Fibroblast of upper back skin (primary cell): ENCODE results near the gene LAMA4.
A peak's percentile ranks its signal among the peaks of the same experiment; 100 is the strongest.

Experiments
- DNase-seq: peaks from one replicate; pipeline ENCODE4 v3.0.0-alpha.2; 2013

LAMA4 gene

GRCh38 chr6:112253841-112254816 lies at the start of gene LAMA4:
TSS of gene LAMA4 (minus strand) at chr6:112254567. CDS start at chr6:112254150, 417 bp downstream.
- DNase-seq = peak; percentile 43

GRCh38 chr6:112302142-112302705 lies 47.9 kb upstream of the LAMA4 start:
- no peak for DNase-seq

GRCh38 chr6:112300896-112301295 lies 46.5 kb upstream of the LAMA4 start:
- DNase-seq = no peak

GRCh38 chr6:112298816-112299281 lies 44.5 kb upstream of the LAMA4 start:
- DNase-seq = peak; percentile 90

GRCh38 chr6:112298021-112298745 lies 43.8 kb upstream of the LAMA4 start:
- DNase-seq = peak; percentile 83

- no peak for DNase-seq
Measured at GRCh38 chr6:112296694-112297093, 42.3 kb upstream of the LAMA4 start.

DNA sequence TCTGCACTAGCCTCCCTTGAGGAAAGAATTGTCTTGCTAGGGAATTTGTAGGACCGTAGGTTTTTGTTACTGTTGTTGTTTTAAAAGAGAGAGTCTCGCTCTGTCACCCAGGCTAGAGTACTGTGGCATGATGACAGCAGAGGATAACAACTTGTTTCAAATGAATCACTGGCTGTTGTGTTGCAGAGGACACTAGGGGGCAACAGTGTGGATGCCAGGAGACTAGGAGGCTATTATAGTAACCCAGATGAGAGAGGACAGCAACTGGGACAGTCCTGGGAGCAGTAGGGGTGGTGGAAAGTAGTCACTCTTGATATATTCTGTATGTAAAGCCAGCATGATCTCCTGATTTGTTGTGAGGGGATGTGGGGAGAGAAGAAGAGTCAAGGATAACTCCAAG lies 41.8 kb upstream of the LAMA4 start:
- DNase-seq = peak; percentile 43

DNA sequence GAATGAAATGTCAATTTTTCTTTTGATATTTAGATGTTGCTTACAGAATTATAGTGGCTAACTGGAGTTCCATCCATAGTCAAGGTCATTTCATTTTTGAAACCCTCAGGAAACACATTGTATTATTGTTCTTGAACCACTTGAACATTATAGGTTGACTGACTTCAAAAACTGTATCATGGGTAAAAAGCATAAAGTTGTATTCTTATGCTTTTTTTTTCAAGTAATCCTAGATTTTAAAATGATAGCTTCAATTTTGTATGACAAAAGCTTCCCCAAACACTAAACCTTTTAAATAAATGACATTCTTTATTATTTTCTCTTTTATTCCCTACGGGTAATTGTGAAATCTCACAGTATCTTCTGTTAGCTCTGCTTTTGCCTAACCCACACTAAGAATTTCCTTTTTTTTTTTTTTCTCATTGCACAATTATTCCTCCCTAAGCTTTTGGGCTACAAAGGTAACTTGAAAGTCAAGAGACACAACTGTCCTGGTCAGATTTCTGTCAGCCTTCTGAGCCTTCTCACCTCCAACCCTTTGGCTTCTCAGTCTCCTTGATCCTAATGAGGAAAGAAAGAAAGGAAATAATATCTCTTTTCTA lies 36.9 kb upstream of the LAMA4 start:
- no peak for DNase-seq

DNA sequence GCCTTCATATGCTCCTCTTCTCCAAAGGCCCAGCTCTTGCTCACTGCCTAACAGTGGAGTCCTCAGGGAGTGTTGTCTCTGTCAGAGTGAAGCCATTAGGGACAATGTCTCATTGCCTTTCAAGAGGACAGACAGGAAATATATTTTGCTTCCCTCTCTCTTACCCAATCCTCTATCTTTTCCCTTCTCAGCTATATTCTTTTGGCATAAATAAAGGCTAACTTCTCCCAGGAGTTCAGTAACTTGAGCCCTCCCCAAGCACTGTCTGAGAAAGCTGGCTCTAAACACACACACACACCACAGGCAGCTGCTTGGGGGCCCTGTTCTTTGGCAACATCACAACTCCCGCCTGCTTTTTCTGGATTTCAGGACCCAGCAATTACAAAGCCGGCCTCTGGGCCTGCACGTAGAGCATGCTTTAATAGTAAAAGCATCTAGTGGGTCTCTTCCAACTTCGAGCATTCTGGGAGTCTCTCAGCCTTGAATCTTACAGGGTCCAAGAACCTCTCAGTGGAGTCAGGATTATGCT lies 34.7 kb upstream of the LAMA4 start:
- peak; percentile 95 for DNase-seq

DNA sequence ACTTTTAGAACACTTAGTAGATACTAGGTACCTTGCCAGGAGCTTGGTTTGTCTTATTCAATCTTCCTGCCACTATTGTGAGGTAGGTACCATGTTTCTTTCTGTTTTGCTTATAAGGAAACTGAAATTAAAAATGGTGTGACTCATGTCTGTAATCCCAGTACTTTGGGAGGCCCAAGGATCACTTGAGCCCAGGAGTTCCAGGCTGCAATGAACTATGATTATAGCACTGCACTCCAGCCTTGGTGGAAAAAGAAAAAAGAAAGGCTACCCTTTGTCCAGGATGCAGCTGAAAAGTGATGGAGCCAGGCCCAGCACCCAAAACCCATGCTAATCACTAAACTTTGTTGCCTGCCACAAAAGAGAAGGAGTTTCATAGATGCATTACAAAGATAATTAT lies 34.1 kb upstream of the LAMA4 start:
- no peak for DNase-seq

- DNase-seq = no peak
Measured at GRCh38 chr6:112287577-112288225, 33.3 kb upstream of the LAMA4 start.

DNA sequence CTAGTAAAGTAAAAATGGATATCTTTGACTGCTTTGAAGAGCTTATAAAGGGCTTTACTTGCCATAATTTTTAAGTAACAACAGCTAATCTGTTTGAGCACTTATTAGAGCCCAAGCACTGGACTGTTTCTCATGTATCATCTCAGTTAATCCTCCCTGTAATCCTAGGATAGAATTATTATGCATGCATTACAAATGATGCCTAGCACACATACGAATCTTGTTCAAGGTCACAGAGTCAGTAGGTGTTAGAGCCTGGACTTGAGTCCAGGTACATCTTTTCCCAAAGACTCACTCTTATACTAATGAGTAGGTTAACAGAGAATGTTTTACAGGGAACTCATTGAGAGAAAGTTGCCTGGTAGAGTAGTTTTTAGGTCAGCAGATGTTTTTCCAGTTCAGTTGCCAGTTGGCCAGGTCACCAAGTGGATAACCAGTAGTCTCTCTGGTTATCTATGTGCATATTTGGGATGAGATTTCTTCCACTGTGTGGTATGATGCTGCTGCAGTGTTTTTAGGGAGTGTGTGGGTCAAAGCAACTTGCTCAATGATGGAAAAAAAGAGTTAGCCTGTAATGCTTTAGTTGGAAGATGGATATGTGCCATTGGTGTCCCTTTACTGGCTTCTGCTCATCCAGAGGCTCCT lies 32.3 kb upstream of the LAMA4 start:
- no peak for DNase-seq

DNA sequence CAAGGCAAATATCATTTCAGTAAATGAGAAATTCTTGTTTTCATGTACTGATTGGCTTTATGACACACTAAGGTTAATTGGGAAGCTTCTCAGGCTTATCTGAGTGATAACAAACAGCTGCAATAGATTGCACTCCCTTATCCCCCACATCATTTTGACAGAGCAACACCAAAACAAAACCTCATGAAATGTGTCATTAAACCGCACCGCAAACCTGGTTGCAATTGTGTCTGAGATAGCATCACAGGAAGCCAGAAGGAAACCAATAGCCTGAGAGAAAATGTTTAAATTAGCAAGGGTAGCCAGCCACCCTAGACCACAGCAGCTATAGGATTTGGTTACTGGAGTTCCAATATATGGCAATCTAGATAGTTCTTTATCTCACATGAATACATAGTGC lies 31.6 kb upstream of the LAMA4 start:
- DNase-seq = no peak

GRCh38 chr6:112284603-112285002 lies 30.2 kb upstream of the LAMA4 start:
- DNase-seq = no peak

GRCh38 chr6:112283621-112284020 lies 29.3 kb upstream of the LAMA4 start:
- no peak for DNase-seq

DNA sequence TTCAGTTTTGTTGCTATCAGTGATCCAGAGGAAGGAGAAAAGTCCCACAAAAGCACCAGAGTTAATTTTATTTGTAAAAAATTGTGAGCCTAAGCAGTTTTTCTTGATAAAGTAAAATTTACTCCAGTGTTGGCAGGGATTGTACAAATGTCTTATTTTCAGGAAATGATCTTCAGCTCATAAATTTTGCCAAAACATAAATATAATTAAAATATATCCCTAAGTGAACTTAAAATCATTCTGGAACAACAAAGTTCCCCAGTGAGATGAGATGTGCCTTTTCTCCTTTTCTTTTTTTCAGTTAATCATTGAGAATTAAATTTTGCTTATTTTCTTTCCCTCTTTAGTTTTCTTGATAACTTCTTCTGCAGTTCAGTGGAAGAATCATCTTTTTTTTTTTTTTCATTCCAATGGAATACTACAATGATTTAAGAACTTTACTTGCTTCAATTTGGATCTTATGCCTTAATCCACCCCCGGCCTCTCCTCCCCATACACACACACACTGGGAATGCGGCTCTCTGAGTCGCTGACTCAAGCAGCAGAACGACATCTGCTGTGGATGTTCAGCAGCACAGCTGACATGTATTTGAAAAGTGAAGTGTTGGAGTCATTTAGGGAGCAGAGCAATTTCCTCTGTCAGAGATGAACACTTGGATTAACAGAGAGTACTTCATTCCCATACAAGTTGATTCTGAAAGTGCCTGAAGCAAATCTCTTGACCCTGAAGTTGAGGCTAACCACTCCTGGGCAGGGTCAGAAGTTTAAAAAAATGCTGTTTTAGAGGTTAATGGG lies 27.7 kb upstream of the LAMA4 start:
- peak; percentile 90 for DNase-seq

DNA sequence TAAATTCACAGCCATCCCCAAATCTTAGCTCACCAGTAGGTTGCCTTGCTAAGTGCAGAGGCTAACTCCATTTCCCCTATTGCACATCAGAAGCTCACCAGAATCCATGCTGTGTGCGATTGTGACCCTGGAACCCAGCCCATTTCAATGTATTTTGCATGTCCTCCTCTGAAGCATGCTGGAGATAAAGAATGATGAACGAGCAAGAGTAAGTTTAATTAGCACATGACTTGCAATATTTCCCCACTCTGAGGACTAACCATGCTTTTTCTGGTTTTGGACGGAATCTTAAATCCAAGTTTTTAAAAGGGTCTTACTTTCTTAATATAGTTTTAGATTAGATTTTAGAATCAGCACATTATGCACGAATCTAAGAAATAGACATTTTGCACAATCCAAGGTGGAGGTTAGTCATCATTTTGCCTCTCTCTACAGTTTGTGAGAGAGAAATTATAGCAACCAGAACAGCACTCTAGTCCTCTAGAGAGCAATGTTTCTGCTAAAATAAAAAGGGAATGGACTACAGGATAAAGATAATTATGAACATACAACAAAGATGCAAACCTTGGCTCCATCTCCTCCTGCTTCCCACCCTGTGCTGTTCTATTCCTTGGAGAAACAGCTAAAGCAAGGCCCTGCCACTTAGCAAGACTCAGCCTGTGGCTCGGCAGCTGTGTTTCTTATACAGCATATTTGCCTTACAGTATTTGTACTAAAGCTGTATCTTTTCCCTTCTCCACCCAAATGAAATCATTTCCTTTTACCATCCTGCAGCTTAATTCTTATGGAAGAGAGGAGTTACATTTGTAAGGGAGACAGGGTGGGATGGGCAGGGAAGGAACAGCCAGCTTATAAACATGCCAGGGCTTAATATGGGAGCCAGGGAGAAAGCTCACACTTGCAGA lies 24.9 kb upstream of the LAMA4 start:
- no peak for DNase-seq

DNA sequence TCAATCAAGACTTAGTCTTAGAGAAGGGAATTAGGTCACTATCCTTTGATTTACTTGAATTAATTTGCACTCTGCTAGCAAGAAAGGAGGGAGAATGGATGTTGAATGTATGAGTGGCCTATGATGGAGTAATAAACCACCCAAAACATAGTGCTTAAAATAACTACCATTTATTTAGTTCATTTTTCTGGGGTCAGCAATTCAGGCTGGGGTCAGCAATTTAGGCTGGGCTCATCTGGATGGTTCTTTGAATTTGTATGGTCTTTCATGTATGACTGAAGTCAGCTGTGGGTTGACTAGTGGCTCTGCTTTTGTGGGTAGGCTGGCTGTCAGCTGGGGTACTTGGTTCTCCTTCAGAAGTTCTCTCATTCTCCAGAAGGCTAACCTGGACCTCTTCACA lies 21.0 kb upstream of the LAMA4 start:
- DNase-seq = no peak

DNA sequence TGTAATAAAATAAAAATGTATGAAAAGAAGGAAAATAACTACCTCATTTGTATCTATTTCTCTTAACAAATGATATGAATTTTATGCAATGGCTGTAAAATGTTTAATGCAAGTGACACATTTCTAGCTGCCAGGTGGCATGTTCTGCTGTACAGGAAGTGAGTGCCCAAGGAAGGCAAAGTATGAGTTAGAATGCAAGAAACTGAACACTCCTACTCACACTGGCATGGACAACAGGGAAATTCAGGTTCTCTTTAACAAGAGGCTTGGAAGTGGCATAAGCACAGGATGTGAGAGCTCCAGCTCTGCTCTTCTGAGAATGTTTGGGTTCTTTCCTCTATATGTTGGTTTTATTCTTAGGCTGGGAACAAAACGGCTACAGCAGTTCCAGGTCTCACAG lies 20.4 kb upstream of the LAMA4 start:
- DNase-seq = no peak

- no peak for DNase-seq
Measured at GRCh38 chr6:112272799-112273198, 18.4 kb upstream of the LAMA4 start.
